HG02840 (cell line): ENCODE results near the gene ZCCHC7.
"Not testable (repeated sequence)": the region's sequence is repeated elsewhere in the genome, so short reads cannot be mapped to it uniquely, and the experiment has no call there.

Experiments
- ATAC-seq: cut with Tn5 transposase; IDR thresholded peaks from one replicate; pipeline ENCODE4 v1.9.1; 2021; ENCODE audit warnings: mild to moderate bottlenecking, moderate library complexity, moderate number of reproducible peaks; ENCODE audit not compliant: unreplicated experiment, low FRiP score

ZCCHC7 gene

DNA sequence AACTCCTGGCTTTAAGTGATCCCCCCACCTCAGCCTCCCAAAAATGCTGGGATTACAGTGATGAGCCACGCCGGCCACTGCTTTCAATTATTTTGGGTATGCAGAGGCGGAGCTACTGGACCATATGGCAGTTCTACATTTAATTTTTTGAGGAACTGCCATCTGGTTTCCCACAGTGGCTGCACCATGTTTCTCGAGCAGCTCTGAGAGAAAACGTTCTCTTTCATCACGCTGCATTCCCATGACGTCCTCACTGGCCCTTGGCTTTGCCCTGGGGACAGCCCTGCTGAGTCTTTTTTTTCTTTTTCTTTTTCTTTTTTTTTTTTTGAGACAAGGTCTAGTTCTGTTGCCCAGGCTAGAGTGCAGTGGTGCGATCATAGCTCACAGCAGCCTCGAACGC, 266.6 kb downstream of the ZCCHC7 start:
- no peak for ATAC-seq

- ATAC-seq = peak; percentile 69
These were observed 270.4 kb downstream of the ZCCHC7 start for GRCh38 chr9:37390759-37391158.

- no peak for ATAC-seq
These were observed 271.9 kb downstream of the ZCCHC7 start for GRCh38 chr9:37392272-37392671.

GRCh38 chr9:37395229-37395628, 274.9 kb downstream of the ZCCHC7 start:
- ATAC-seq = no peak

DNA sequence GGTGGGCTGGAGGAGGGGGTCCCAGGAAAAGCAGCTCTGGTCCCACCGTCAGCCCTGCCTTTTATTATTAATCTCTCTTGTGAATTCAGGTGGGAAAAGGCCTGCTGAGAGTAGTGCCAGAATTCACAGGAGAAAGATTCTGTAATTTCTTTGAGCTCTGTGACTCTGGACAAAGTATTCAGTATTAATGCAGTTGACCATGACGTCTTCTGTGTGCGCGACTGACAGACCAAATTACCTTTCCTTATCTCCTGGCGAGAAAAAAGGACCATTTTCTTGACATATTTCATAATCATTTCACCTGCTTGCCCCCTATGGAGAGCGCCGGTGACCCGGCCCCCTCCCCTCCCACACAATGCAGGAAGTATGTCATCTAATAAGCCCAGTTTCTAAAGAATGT, 275.3 kb downstream of the ZCCHC7 start:
- no peak for ATAC-seq

- ATAC-seq = not testable (repeated sequence)
These were observed 277.6 kb downstream of the ZCCHC7 start for GRCh38 chr9:37397948-37398347.

DNA sequence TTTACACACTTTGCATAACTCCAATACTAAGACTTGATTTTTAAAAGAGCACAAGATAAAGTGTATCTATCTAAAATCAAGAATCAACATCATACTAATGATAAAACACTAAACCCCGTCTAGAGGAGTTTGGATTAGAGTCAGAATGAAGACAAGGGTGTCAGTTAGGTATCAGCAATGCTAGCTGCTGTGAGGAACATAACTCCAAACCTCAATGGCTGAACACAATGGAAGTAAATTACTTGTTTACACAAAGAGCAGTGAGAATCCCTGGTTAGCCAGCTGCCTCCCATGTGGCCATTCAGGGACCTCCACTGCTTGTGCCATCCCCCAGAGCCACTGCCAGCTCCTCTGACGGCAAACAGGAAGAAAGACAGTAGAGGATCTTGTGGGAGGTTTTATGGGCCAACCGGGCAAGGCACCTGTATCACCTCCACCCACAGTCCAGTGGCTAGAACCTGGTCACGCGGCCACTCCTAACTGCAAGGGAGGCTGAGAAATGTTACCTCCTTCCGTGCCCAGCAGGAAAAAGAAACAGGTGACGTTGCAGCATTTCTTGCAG, 278.2 kb downstream of the ZCCHC7 start:
- no peak for ATAC-seq

- ATAC-seq = no peak
These were observed 279.0 kb downstream of the ZCCHC7 start for GRCh38 chr9:37399336-37399735.

DNA sequence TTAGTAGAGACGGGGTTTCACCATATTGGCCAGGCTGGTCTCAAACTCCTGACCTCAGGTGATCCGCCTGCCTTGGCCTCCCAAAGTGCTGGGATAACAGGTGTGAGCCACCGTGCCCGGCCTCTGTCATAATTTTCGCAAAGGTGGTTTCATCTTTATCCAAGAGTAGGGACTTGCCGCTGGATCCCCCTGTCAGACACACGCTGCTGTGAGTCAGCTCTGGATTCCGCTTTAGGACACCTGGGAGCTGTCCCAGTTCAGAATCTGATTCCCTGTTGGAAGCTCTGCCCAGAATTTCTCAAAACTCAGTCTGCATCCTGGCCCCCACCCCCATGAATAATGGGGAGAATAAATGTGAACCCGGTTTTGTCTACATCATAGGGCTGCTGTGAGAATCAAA, 284.2 kb downstream of the ZCCHC7 start:
- no peak for ATAC-seq

GRCh38 chr9:37405350-37405749, 285.0 kb downstream of the ZCCHC7 start:
- no peak for ATAC-seq

DNA sequence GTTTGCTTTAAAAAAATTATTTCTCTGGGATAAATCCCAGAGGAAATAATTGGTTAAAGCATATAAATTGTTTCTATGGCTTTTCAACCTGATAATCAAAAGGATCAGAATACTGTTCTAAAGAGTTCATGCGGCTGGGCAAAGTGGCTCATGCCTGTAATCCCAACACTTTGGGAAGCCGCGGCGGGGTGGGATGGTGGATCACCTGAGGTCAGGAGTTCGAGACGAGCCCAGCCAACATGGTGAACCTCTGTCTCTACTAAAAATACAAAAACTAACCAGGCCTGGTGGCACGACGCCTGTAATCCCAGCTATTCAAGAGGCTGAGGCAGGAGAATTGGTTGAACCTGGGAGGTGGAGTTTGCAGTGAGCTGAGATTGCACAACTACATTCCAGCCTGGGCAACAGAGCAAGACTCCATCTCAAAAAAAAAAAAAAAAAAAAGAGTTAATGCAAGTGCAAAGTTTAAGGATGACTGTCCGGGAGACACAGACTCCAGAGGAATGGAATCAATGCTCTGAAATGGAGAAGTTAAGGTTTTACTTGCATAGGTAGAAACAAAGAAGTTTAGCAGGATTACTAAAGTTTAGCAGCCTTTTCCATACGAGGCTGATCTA, 285.5 kb downstream of the ZCCHC7 start:
- no peak for ATAC-seq

DNA sequence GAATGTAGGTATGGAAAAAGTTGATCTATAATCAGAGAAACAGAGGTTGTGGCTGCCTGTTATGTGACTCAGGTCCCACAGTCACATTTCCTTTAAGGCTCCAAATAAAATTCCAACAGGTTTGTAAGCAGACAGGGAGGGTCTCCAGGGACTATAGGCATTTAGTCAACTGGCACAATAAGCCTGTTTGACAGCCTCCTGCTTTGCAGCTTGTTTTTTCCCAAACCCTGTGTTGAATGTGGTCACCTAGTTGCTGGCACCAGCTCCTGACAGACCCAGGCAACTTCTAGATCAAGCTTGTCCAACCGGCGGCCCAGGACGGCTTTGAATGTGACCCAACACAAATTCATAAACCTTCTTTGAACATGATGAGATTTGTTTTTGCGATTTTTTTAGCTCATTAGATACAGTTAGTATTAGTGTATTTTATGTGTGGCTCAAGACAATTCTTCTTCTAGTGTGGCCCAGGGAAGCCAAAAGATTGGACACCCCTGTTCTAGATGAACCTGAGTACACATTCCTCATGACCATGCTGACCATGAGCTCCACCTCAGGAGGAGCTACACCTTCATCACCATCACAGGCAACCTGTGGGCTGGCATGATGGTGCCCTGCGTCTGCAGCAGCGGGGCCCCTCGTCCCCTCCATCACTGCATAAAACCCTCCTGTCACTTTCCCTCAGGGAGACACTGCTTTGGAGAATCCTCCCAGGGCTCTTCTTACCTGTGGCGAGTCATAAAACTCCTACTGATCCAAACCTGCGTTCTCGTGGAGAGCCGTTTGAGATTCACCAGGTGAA, 286.4 kb downstream of the ZCCHC7 start:
- no peak for ATAC-seq

DNA sequence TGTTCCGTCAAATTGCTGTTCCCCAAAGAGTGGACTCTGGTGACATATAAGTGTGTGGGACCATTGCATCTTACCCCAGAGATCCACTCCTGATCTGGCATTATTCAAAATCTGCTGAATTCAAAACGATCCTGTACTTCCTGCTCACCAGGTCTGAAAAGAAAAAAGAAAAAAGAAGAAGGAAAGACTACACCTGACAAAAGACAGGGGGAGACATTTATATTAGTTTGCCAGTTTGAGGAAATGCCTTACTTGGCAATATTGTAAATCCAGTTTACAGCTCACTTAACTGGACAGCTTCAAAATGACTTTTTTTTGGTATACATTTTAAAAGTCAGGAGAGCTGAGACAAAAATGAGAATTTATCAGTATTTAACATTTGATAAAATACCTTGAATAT, 287.1 kb downstream of the ZCCHC7 start:
- no peak for ATAC-seq
